GM21528 (cell line): ENCODE data around the gene AIF1.

Experiments used
- ATAC-seq: cut with Tn5 transposase; IDR thresholded peaks from one replicate; pipeline ENCODE4 v1.9.1; 2021; ENCODE audit warnings: mild to moderate bottlenecking, moderate library complexity; ENCODE audit not compliant: unreplicated experiment, low FRiP score

The AIF1 gene

GRCh38 chr6:31619805-31620585 is 5.0 kb downstream of the AIF1 start:
- ATAC-seq, result peak; percentile 80

GRCh38 chr6:31620586-31621319 is 5.7 kb downstream of the AIF1 start, which contains the start of gene PRRC2A:
Gene PRRC2A (plus strand): TSS chr6:31620715. CDS start chr6:31622790, 2,075 bp downstream.
- ATAC-seq, result no peak

GRCh38 chr6:31621320-31621939 is 6.4 kb downstream of the AIF1 start:
- no peak for ATAC-seq

- ATAC-seq, result no peak
These were observed 7.0 kb downstream of the AIF1 start for GRCh38 chr6:31621991-31622390.

DNA sequence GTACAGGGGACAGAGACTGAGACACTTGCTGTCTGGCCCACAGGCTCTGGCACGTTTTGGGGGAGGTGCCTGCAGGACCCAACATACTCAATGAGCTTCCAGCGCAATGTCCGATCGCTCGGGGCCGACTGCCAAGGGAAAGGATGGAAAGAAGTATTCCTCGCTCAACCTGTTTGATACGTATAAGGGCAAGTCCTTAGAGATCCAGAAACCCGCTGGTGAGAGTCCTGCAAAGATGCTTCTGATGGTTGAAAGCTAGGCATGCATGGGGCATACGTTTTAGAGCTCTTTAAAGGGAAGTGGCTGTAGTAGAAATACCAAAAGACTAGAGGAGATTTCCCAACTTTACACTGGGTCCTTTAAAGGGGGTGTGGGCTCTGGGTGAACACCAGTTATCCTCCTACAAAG is 7.7 kb downstream of the AIF1 start:
- no peak for ATAC-seq

DNA sequence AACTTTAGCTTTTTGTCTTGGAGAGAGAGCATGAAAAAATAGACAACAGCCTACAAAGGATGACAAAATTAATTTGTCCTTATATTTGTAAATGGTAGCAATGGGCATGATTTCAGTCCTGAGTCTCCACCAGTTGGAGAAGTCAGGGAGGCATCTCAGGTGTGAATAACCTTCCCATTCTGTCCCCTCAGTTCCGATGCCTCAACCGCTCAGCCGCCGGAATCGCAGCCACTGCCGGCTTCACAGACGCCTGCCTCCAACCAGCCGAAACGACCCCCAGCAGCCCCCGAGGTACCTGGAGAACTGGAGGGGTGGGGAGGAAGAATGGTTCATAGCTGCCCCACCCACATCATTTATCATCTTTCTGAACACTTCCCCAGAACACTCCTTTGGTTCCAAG is 9.0 kb downstream of the AIF1 start:
- ATAC-seq, result no peak

DNA sequence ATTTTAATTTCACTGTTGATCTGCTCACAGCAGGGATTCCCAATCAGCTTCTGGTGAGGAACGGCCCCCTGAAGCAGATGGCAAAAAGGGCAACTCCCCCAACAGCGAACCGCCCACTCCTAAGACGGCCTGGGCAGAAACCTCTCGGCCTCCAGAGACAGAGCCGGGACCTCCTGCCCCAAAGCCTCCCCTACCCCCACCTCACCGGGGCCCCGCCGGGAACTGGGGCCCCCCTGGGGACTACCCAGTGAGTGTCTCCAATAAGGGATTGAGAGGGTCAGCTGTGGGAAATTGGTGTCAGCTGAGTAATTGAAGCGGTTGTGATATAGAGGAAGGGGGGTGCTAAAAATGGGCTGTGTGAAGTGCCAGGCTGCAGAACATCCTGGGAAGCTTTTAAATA is 11.9 kb downstream of the AIF1 start:
- no peak for ATAC-seq

GRCh38 chr6:31627690-31628287 is 12.8 kb downstream of the AIF1 start:
- no peak for ATAC-seq

DNA sequence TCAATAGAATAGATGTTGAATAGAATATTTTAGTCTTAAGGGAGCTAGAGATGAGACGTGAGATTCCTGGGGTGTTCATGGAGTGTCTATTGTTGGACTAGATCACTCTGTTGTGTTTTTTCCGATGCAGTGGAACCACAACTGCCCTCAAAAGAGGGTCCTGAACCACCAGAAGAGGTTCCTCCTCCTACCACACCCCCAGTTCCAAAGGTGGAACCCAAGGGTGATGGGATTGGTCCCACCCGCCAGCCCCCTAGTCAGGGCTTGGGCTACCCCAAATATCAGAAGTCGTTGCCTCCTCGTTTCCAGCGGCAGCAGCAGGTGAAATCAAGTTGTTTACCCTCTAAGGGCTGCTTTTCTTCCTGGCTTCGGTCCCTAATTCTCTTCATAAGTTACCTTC is 14.0 kb downstream of the AIF1 start:
- ATAC-seq, result no peak

DNA sequence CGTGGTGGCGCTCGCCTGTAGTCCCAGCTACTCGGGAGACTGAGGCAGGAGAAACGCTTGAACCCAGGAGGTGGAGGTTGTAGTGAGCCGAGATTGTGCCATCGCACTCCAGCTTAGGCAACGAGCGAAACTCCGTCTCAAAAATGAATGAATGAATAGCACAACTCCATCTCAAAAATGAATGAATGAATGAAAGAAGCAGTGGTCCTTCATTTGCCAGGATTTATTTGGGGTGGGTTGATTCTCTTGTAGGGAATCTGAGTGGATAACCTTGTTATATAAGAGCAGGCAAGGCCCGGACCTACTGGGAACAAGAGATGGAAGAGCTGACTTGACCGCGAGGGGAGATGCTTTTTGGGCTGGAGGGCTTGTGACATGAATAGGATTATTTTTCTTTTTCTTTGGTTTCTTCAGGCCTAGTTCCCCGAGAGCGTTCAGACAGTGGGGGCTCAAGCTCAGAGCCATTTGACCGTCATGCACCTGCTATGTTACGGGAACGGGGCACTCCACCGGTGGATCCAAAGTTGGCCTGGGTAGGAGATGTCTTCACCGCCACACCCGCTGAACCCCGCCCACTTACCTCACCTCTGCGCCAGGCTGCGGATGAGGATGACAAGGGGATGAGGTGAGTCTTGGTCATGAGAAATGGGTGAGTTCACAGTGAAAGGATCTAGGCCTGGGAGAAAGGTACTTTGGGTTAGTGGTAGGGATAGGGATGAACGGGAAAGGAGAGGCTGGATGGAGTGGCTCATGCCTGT is 15.3 kb downstream of the AIF1 start:
- ATAC-seq, result no peak

DNA sequence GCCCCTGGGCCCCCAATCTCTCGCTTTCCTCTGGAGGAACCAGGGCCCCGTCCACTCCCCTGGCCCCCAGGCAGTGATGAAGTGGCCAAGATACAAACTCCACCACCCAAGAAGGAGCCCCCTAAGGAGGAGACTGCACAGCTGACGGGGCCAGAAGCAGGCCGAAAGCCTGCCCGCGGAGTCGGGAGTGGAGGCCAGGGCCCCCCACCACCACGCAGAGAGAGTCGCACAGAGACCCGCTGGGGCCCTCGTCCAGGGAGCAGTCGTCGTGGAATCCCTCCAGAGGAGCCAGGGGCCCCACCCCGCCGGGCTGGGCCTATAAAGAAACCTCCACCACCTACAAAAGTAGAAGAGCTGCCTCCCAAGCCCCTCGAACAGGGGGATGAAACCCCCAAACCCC is 16.2 kb downstream of the AIF1 start:
- no peak for ATAC-seq

DNA sequence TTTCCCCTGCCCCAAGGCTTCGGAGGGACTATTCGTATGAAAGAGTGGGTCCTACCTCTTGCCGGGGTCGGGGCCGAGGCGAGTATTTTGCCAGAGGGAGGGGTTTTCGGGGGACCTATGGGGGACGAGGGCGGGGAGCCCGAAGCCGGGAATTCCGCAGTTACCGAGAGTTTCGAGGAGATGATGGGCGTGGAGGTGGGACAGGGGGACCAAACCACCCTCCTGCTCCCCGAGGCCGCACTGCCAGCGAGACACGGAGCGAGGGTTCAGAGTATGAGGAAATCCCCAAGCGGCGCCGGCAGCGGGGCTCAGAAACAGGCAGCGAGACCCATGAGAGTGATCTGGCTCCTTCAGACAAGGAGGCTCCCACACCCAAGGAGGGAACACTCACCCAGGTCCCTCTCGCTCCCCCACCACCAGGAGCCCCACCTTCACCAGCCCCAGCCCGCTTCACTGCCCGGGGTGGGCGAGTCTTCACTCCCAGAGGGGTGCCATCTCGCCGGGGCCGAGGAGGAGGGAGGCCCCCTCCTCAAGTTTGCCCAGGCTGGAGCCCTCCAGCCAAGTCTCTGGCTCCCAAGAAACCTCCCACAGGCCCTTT is 16.7 kb downstream of the AIF1 start:
- ATAC-seq, result no peak

DNA sequence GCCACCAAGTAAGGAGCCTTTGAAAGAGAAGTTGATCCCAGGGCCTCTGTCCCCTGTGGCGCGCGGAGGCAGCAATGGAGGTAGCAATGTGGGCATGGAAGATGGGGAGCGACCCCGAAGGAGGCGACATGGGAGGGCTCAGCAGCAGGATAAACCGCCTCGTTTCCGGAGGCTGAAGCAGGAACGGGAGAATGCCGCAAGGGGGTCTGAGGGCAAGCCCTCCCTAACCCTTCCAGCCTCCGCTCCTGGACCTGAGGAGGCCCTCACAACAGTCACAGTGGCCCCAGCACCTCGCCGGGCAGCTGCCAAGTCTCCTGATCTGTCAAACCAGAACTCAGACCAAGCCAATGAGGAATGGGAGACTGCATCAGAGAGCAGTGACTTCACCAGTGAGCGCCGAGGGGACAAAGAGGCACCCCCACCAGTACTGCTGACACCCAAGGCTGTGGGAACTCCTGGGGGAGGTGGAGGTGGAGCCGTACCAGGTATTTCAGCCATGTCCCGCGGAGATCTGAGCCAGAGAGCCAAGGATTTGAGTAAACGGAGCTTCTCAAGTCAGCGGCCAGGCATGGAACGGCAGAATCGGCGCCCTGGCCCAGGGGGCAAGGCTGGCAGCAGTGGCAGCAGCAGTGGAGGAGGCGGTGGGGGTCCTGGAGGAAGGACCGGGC is 17.4 kb downstream of the AIF1 start:
- ATAC-seq, result no peak

GRCh38 chr6:31633447-31633846 is 18.4 kb downstream of the AIF1 start:
- ATAC-seq, result no peak

- ATAC-seq, result no peak
These were observed 19.1 kb downstream of the AIF1 start for GRCh38 chr6:31634131-31634530.

- no peak for ATAC-seq
These were observed 20.0 kb downstream of the AIF1 start for GRCh38 chr6:31634969-31635575.

GRCh38 chr6:31636698-31637596 is 21.9 kb downstream of the AIF1 start:
- ATAC-seq, result no peak

DNA sequence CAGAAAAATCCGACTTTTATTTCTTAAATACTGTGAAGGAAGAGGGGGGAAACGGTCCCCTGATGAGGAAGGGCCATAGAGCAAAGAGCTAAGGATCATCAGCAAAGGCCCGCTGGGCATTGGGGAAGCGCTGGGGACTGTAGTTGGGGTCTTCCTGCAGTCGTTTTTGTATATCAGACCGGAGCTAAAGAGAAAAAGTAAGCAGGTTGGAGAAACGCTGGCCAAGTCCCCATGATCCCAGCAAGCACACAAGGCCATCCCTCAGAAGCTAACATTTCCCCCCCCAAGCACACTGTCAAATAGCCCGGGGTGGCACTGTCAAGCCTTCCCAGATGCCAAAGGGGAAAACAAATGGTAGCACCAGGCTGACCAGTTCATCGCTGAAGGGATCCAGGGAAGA is 24.0 kb downstream of the AIF1 start:
- ATAC-seq, result no peak
